Stimulated activated CD8-positive, alpha-beta memory T cell treated with anti-CD3 and anti-CD28 coated beads, Interleukin-7, amount 100 ng/mL, for 48 hours (primary cell): Measurements from ENCODE around the gene MID1.
"Not testable (repeated sequence)": the region's sequence is repeated elsewhere in the genome, so short reads cannot be mapped to it uniquely, and the experiment has no call there.

Experiments used
- DNase-seq, 2 donors: peaks; one replicate each; pipeline ENCODE4 v3.0.0-alpha.2; 2020; ENCODE audit warnings: low read depth in 1 of 2; ENCODE audit errors: extremely low read depth in 1 of 2

MID1 gene

GRCh38 chrX:10618961-10619360 is 1.4 kb downstream of the MID1 start:
- no peak for DNase-seq

GRCh38 chrX:10617999-10618351 is 2.4 kb downstream of the MID1 start:
- no peak for DNase-seq

GRCh38 chrX:10617186-10617998 is 3.0 kb downstream of the MID1 start:
- no peak for DNase-seq

- DNase-seq = no peak
Measured at GRCh38 chrX:10615931-10616774, 4.2 kb downstream of the MID1 start.

GRCh38 chrX:10612215-10612614 is 8.2 kb downstream of the MID1 start:
- DNase-seq = no peak

- DNase-seq = no peak
Measured at GRCh38 chrX:10611441-10612090, 8.8 kb downstream of the MID1 start.

- no peak for DNase-seq
Measured at GRCh38 chrX:10608099-10608498, 12.3 kb downstream of the MID1 start.

- no peak for DNase-seq
Measured at GRCh38 chrX:10607233-10607632, 13.2 kb downstream of the MID1 start.

- DNase-seq = no peak
Measured at GRCh38 chrX:10603612-10604011, 16.8 kb downstream of the MID1 start.

GRCh38 chrX:10602646-10603045 is 17.7 kb downstream of the MID1 start:
- no peak for DNase-seq

- DNase-seq = no peak
Measured at GRCh38 chrX:10600479-10600878, 19.9 kb downstream of the MID1 start.

- no peak for DNase-seq
Measured at GRCh38 chrX:10598540-10598939, 21.8 kb downstream of the MID1 start.

GRCh38 chrX:10597871-10598270 is 22.5 kb downstream of the MID1 start:
- no peak for DNase-seq

- DNase-seq = no peak
Measured at GRCh38 chrX:10591363-10592335, 28.7 kb downstream of the MID1 start.

GRCh38 chrX:10589787-10590186 is 30.6 kb downstream of the MID1 start:
- DNase-seq = not testable (repeated sequence)

- DNase-seq = no peak
Measured at GRCh38 chrX:10589098-10589497, 31.3 kb downstream of the MID1 start.

GRCh38 chrX:10584882-10585281 is 35.5 kb downstream of the MID1 start:
- not testable (repeated sequence) for DNase-seq

- DNase-seq = no peak
Measured at GRCh38 chrX:10582945-10583344, 37.4 kb downstream of the MID1 start.

GRCh38 chrX:10582215-10582733 is 38.1 kb downstream of the MID1 start:
- no peak for DNase-seq
